Right ventricle myocardium inferior (tissue), 1 donor: ENCODE data around the gene BRME1. TPM values are rescaled to one million over a fixed set of nuclear protein-coding genes. Genes with fewer than 3 reads are reported as not detected.
A peak's percentile ranks its signal among the peaks of the same experiment; 100 is the strongest.

Experiments
- ATAC-seq: fragments of 200-7000 bp; cut with Tn5 transposase; one replicate; pipeline ENCODE4 v1.9.1; 2020; ENCODE audit warnings: mild to moderate bottlenecking, moderate library complexity
- DNase-seq: peaks from one replicate; pipeline ENCODE4 v3.0.0; 2021; ENCODE audit errors: missing footprints
- intact Hi-C: fragments of 100-400 bp; cut with DNase I; formaldehyde crosslinking; loops from one replicate; pipeline ENCODE4 v1.11.0; 2022
- microRNA-seq: library from miRNA; unstranded; fragments of <30 nt; microRNA quantifications from one replicate; pipeline ENCODE4 v1.2.0, GENCODE V29; 2020
- total RNA-seq: library from RNA; stranded (reverse); fragmentation: NEBNext Ultra II Directional; extraction: Animal tissue kit (Norgen Biotek cat#: 25700); gene quantifications from one replicate; pipeline ENCODE4 v1.2.1, GENCODE V29; 2021
- donor health status: DM: no; HTN: yes; CAD: no; lungs with severe emphysema.

BRME1 gene
- total RNA-seq, 1 donor from 2014 or later = 0.76 TPM

DNA sequence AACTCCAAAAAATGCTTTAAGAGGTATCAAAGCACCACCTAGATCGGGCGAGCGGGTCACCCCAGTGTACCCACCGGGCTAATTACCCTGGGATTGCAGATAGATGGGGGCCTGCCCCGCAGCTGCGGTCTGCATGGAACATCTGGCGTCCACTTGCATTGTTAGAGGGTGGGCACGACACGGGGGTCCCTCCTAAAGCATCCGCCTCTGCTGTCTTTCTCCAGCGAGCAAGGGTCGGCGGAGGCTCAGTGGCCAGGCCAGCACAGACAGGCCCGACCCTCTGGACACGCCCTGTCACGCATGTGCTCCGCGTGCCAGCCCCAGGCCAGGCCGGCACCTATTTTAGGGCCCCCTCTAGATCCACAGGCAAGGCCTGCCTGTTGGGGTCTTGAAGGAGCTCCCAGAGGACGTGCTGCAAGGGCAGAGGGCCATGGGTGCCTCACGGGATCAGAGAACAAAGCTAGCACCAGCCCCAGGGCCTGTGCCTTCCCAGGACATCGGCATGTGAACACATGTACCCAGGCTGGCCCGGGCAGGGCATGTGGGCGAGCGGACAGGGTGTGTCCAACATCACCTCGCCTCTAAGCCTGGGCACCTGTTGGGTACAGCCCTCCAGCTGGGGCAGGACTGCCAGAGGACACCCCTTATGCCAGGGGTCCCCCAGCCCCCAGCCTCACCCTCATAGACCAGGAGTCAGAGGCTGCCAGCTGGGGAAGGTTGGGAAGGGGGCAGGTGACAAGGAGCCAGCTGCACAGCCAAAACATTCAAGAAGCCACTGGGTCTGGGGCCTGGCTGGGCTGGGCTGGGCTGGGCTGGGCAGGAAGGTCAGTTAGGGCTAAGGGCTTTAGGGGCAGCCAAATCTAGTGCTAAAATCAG is 64.6 kb downstream of the BRME1 start:
- no peak for ATAC-seq
- intact Hi-C loops = loop anchor here (10.0 kb wide), 1 partner anchor 687 kb away; the partner anchor contains the start of genes IER2 and STX10
- peak; percentile 83 for DNase-seq

DNA sequence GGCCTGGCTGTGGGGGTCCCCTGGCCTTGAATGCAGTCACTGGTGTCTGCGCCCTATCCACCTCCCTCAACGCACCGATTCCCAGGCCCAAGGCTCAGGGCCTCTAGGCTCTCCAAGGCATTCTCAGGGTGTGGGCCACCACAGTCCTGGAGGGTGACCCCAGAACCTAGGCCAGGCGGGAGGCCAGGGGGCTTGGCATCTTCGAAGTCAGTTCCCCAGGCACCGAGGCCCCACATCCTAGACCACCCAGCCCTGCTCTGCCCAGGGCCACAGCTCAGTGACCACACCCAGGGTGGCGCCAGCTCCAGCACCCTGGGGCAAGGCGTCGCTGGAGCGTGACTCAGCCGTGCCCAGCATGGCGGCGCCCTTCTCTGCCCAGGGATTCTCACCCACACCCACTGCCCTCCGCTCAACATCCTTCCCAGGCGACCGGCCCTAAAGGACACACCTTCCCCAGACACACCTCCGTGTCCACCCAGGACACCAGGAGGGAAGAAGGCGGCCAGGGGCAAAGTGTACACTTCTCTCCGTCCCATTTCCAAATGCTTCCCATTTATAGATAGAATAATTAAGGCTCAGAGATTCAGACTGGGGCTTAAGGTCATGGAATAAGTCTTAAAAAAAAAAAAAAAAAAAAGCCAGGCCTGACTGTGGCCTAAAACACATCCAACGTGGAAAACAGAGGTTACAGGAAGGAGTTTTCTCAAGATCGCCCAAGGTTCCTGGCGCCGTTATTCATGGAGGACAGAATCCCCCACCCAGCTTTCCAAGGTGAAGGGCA is 65.4 kb downstream of the BRME1 start:
- intact Hi-C loops = loop anchor here (10.0 kb wide), 1 partner anchor 686 kb away; the partner anchor contains the start of genes IER2 and STX10
- ATAC-seq (no peak), DNase-seq (peak; percentile 90)

GRCh38 chr19:13839938-13840304 is 66.0 kb downstream of the BRME1 start:
- DNase-seq = no peak
- no peak for ATAC-seq
- intact Hi-C loops = loop anchor here (5.0 to 10.0 kb wide), 2 partner anchors 43 to 685 kb away; partner anchors contain the start of genes IER2, STX10 and ZSWIM4

GRCh38 chr19:13839130-13839937 is 66.6 kb downstream of the BRME1 start:
- DNase-seq (peak; percentile 98), ATAC-seq (peak; percentile 77)
- intact Hi-C loops = loop anchor here (5.0 kb wide), 1 partner anchor 42 kb away; the partner anchor contains the start of gene ZSWIM4

DNA sequence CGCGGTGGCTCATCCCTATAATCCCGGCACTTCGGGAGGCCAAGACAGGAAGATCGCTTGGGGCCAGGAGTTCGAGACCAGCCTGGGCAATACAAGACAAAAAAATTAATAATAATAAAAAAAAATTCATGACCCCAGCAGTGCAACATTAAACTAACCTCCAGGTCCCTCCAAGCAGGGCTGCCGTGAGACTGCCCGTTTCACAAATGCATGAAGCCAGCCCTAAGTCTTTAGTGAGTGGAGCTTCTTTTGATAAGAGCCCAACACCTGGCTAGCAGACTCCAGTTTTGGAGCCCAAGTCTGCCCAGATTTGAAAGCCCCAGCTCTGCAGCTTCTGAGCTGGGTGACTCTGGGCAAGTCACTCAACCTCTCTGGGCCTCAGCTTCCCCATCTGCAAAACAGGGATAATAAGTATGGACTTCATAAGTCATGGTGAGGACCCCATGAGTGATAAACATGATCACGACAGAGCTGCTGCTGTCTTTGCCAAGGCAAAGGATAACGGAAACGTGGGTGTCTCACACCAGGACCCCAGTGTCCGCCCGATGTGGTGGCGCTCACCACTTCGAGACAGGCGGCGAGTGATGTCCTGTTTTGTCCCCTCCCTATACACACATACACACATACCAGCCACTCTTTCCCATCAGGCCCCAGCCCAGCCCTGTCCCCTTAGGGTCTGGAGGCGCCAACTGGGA is 67.3 kb downstream of the BRME1 start:
- no peak for ATAC-seq
- intact Hi-C loops = loop anchor here (5.0 kb wide), 1 partner anchor 41 kb away; the partner anchor contains the start of gene ZSWIM4
- no peak for DNase-seq

DNA sequence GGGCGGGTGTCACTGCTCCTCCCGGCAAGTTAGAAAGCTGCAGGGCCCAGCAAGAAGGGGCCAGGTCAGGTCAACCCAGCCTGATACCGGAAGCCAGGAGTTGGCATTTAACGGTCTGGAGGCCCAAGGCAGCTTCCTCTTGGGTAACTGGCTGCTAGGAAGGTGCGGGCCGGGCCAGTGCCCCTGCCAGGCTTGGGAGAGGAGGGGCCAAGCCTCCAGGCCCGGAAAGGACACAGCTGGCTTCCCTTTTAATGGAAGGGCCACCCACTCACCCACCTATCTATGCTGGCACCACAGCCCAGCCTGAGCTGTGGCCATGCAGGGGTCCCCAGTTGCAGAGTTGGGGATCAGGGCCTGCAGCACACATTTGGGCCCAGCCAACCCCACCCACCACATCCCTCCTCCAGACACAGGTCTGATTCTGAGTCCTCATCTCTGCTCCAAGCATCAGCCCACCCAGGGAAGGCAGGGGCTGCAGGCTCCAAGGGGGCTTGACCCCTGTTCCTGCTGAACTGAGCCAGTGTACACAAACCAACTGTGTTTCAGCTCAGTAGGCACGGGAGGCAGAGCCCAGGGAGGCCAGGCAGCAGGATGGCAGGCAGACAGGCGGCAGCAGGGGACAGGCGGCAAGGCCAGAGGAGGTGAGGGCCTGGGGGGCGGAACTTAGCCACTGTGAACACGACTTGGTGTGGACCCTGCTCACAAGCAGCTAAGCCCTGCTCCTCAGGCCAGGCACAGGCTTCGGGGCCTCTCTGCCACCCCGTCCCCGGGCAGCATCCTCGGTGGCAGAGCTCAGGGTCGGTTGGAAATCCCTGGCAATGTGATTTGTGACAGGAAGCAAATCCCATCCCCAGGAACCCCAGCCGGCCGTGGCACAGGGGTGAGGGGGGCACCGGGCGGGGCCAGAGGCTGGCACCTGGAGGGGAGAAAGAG is 69.9 kb downstream of the BRME1 start:
- intact Hi-C loops = loop anchor here (5.0 kb wide), 1 partner anchor 39 kb away; the partner anchor contains the start of gene ZSWIM4
- DNase-seq = peak; percentile 89
- ATAC-seq = no peak

GRCh38 chr19:13834244-13835069 is 71.5 kb downstream of the BRME1 start:
- intact Hi-C loops = loop anchor here (5.0 kb wide), 1 partner anchor 37 kb away; the partner anchor contains the start of gene ZSWIM4
- no peak for ATAC-seq
- peak; percentile 60 for DNase-seq

GRCh38 chr19:13833330-13834243 is 72.3 kb downstream of the BRME1 start:
- DNase-seq = peak; percentile 96
- peak; percentile 85 for ATAC-seq
- intact Hi-C loops = loop anchor here (1.0 kb wide), 1 partner anchor 29 kb away; no protein-coding TSS in a partner anchor

Small RNAs within 50 kb of the gene (microRNA-seq; reads per million reads assigned to microRNA genes)
- gene MIR181C (793 reads per million, percentile 81 among the genes with 10 or more reads in this experiment), gene MIR181D (471 reads per million, percentile 73 among the genes with 10 or more reads in this experiment)

Other genes with a start within 250 kb of the BRME1 start
- gene MRI1, start 141.6 kb downstream of the BRME1 start, total RNA-seq = 13.0 TPM
- gene C19orf53, start 131.7 kb downstream of the BRME1 start, total RNA-seq = 89.9 TPM
- 2.1 TPM for gene ZSWIM4, start 110.7 kb downstream of the BRME1 start, total RNA-seq
- gene NANOS3, start 29.0 kb downstream of the BRME1 start, total RNA-seq = 0.68 TPM
- 18.7 TPM for gene CC2D1A, start 84 bp upstream of the BRME1 start, total RNA-seq
- 2.5 TPM for gene PODNL1, start 32.3 kb upstream of the BRME1 start, total RNA-seq
- 18.0 TPM for gene DCAF15, start 46.4 kb upstream of the BRME1 start, total RNA-seq
- 15.4 TPM for gene RFX1, start 100.2 kb upstream of the BRME1 start, total RNA-seq
- not detected for gene RLN3, start 122.0 kb upstream of the BRME1 start, total RNA-seq
- gene IL27RA, start 125.6 kb upstream of the BRME1 start, total RNA-seq = 5.6 TPM
- 0.41 TPM for gene PALM3, start 156.0 kb upstream of the BRME1 start, total RNA-seq
- gene MISP3, start 166.7 kb upstream of the BRME1 start, total RNA-seq = 7.3 TPM
- not detected for gene C19orf67, start 179.7 kb upstream of the BRME1 start, total RNA-seq
- gene SAMD1, start 184.6 kb upstream of the BRME1 start, total RNA-seq = 60.2 TPM
- 494 TPM for gene PRKACA, start 211.6 kb upstream of the BRME1 start, total RNA-seq
- gene ASF1B, start 230.5 kb upstream of the BRME1 start, total RNA-seq = 2.0 TPM